Esophagus squamous epithelium (tissue), 5 donors: Measurements from ENCODE around the gene GOSR1. TPM values are rescaled to one million over a fixed set of nuclear protein-coding genes. Genes with fewer than 3 reads are reported as not detected.

Experiments
- DNase-seq: peaks from one replicate; lab custom pipeline; 2025; lab: John Stamatoyannopoulos, UW
- H3K27ac ChIP-seq, 4 donors: fragments of 200-600 bp; sonication (generic); one replicate each; pipeline ENCODE4 v1.5.1; 2016 to 2019; ENCODE audit warnings: mild to moderate bottlenecking in 1 of 4
- H3K27me3 ChIP-seq, 4 donors: fragments of 200-600 bp; sonication (generic); 1 replicate in 3 of 4; 2 replicates in 1 of 4; pipeline versions ENCODE4 v1.5.1 to v1.6.0; 2017 to 2021; ENCODE audit warnings: antibody characterized with exemption in 1 of 4
- H3K36me3 ChIP-seq, 3 donors: fragments of 200-600 bp; sonication (generic); one replicate each; pipeline ENCODE4 v1.5.1; 2016 to 2019
- H3K4me1 ChIP-seq, 3 donors: fragments of 200-600 bp; sonication (generic); one replicate each; pipeline ENCODE4 v1.5.1; 2017 to 2019
- H3K4me3 ChIP-seq, 4 donors: fragments of 200-600 bp; sonication (generic); 1 replicate in 3 of 4; 2 replicates in 1 of 4; pipeline ENCODE4 v1.5.1; 2016 to 2019; ENCODE audit warnings: mild to moderate bottlenecking in 2 of 4, moderate library complexity in 1 of 4
- H3K9me3 ChIP-seq, 3 donors: fragments of 200-600 bp; sonication (generic); one replicate each; pipeline ENCODE4 v1.5.1; 2016 to 2019
- POLR2A ChIP-seq, 4 donors: fragments of 450-650 bp; IDR thresholded peaks; one replicate each; pipeline ENCODE4 v1.6.1; 2017; ENCODE audit warnings: antibody characterized with exemption in 4 of 4, mild to moderate bottlenecking in 4 of 4, moderate library complexity in 3 of 4
- WGBS, 2 donors: methylation state at CpG; one replicate each; pipeline ENCODE4 v1.1.5; 2018; 5-methylcytosine and 5-hydroxymethylcytosine counted together
- intact Hi-C: fragments of 100-400 bp; cut with DNase I; formaldehyde crosslinking; loops from one replicate; pipeline ENCODE4 v1.15.0; 2022
- total RNA-seq, 4 donors: library from RNA; depleted of rRNA; stranded (reverse); fragments of >200 nt; gene quantifications; one replicate each; pipeline ENCODE4 v1.1.0, GENCODE V29; 2016
- TF ChIP-seq, protein P1 (sequence below), 6 experiments: fragments of 450-650 bp in 4 of 6; fragments of 200-600 bp in 2 of 6; sonication (generic) in 2 of 6; IDR thresholded peaks; one replicate each; pipeline ENCODE4 v1.5.1; 2016 to 2019; ENCODE audit warnings: antibody characterized with exemption in 6 of 6, mild to moderate bottlenecking in 4 of 6, moderate library complexity in 4 of 6
- donor health status: DM: yes; HTN: yes; CAD: no.

Gene GOSR1
- total RNA-seq, 4 donors from 2014 or later: 19.4 to 50.4 (median 37.7) TPM

DNA sequence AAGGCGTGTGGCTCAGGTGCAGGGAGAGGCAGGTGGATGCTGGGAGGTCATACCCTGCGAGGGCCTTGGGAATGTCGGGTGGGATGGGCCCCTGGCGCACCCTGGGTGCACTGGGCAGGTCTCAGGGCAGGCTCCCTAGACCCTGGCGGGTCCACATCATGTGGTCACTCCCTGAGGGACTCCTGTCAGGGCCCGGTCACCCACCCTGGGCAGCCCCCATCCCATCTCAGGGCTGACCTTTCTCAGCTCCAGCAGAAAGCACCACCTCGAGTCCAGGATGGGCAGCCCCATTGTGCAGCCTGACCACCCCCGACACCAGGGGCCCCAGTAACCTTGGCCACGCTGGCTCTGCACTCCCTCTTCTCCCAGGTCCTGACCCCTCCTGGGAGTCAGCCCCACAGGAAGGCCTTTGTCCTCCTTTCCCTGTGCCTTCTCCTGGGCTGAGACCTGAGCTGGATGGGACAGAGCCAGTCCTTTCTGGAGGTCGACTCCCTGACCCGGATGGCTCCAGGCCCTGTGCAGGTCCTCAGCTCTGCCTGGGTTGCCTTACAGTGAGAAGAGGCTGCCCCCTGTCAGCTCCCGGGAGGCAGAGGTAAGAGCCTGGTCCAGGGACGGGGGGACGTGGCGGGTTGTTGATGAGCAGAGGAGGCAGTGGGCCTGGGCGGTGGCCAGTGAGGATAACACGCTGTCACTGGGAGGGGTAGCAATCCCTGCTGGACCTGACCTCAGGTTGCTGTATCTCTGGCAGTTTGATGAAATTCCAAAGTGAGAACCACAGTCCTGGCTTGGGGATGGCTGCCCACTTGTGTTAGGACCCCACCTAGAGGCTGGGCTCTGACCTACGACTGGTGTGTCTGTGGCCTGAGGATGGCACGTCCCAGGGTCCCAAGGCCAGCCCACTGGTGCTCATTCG, 77.9 kb downstream of the GOSR1 start:
- Histone ChIP-seq H3K4me1 (peaks cover 0 to 8% (median 6%) of the 10 kb centered on the region in 3 donors), H3K27me3 (no peaks in the 10 kb centered on the region), H3K9me3 (no peaks in the 10 kb centered on the region), H3K4me3 (no peak overlapping the region), H3K36me3 (no peaks in the 10 kb centered on the region), H3K27ac (no peak overlapping the region)
- 74 to 75% methylated on average over 5 to 10 of the region's 20 CpGs for WGBS, 2 donors
- intact Hi-C loops: no loop called here
- no peak for DNase-seq
- TF ChIP-seq, protein P1, sequence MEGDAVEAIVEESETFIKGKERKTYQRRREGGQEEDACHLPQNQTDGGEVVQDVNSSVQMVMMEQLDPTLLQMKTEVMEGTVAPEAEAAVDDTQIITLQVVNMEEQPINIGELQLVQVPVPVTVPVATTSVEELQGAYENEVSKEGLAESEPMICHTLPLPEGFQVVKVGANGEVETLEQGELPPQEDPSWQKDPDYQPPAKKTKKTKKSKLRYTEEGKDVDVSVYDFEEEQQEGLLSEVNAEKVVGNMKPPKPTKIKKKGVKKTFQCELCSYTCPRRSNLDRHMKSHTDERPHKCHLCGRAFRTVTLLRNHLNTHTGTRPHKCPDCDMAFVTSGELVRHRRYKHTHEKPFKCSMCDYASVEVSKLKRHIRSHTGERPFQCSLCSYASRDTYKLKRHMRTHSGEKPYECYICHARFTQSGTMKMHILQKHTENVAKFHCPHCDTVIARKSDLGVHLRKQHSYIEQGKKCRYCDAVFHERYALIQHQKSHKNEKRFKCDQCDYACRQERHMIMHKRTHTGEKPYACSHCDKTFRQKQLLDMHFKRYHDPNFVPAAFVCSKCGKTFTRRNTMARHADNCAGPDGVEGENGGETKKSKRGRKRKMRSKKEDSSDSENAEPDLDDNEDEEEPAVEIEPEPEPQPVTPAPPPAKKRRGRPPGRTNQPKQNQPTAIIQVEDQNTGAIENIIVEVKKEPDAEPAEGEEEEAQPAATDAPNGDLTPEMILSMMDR (IDR thresholded peaks at IDR 0.05): no peak
- no peak for TF ChIP-seq POLR2A (IDR thresholded peaks at IDR 0.05)

DNA sequence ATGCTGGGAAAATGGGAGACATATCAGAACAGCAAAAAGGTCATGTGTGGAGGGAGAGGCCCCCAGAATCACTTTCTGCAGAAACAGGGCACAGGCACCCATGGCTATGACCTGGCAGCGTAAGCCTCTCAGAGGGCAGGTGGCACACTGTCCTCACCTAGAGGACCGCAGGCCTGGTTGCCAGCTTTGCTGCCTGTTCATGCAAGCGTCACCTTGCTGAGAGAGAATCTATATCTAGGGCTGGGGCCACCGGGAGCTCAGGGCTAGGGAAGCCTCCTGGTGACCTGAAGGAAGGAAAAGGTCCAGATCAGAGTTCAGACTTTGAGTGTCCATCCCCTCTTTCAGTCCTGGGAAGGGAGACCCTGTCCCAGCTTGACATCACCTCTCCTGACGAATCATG, 78.7 kb downstream of the GOSR1 start:
- Histone ChIP-seq H3K27ac (no peak overlapping the region), H3K4me1 (peaks cover 0 to under 1% (median 0%) of the 10 kb centered on the region in 3 donors), H3K9me3 (no peaks in the 10 kb centered on the region), H3K27me3 (no peaks in the 10 kb centered on the region), H3K4me3 (no peak overlapping the region), H3K36me3 (no peaks in the 10 kb centered on the region)
- no peak for DNase-seq
- WGBS, 2 donors: 95 to 100% methylated on average over 1 to 3 of the region's 5 CpGs
- TF ChIP-seq, protein P1 (IDR thresholded peaks at IDR 0.05): no peak
- TF ChIP-seq POLR2A (IDR thresholded peaks at IDR 0.05): no peak
- intact Hi-C loops: no loop called here

DNA sequence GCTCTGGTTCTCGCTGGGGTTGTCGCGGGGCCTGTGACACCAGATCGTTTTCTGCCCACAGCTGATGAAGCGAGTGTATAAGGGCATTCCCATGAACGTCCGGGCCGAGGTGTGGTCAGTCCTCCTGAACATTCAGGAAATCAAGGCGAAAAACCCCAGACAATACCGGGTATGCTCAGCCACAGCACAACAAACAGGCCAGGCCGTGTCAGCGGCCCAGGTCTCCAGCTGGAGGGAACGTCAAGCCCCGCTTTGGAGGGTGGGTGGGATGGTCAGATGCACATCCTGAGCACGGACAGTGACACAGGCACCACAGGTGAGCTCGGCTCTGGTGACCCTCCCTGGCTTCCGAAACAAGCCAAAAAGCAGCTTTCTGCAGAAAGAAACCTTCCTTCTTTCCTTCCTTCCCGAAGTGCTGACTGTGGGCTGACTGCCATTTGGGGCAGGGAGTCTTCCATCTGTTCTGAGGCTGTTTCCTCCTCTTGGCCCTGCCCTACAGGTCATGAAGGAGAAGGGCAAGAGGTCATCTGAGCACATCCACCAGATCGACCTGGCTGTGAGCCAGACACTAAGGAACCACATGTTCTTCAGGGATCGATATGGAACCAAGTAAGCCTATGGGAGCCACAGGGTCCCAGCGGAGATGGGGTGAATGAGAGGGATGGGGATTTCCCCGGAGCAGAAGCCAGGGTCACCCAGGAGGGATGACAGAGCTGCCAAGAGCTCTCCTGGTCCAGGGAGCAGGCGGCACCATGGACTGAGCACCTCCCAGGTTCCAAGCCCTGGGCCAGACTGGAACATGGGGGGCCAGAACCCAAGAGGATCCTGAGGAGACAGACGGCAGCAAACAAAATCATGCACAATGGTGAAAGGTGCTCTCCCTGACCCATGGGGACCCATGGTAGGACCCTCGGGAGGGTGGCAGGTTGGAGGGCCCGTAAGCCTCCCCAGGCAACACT, 79.4 kb downstream of the GOSR1 start:
- Histone ChIP-seq H3K27ac (no peak overlapping the region), H3K4me3 (no peak overlapping the region), H3K36me3 (no peaks in the 10 kb centered on the region), H3K27me3 (no peaks in the 10 kb centered on the region), H3K4me1 (no peaks in the 10 kb centered on the region), H3K9me3 (no peaks in the 10 kb centered on the region)
- DNase-seq: no peak
- no peak for TF ChIP-seq POLR2A (IDR thresholded peaks at IDR 0.05)
- TF ChIP-seq, protein P1 (IDR thresholded peaks at IDR 0.05): no peak
- intact Hi-C loops: no loop called here
- WGBS, 2 donors: 82 to 88% methylated on average over 14 to 18 of the region's 26 CpGs

DNA sequence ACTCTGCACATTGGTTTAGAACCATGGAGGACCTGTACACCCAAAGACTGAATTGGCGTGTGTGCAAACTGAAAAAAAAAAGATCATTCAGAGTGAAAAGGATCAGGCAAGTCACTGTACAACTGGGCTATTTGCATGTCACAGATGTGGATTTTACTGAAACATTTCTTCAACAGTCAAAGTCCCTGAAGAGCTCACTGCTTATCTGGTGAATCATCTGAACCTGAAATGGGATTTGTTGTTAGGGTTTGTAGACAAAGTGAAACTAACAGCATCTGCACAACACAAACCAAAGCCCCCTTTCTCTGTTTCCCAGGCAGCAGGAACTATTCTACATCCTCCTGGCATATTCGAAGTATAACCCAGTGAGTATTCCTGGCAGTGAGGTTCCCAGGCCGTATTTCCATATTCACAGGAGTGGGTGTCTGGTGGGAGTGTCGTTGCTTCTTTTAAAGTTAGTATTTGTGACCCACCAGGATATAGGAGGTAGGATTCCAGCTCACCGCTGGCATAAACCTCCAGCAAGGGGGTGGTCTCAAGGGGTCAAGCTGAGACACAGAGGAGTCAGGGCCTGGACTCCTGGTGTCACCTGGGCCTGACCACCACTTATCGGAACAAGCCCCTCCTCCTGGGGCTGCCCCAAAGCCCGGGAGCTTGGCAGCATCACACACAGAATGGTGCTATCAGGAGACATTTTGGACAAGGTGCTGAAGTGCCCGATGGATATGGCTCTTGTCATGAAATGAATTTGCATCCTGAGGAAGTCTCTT, 80.9 kb downstream of the GOSR1 start:
- Histone ChIP-seq H3K36me3 (no peaks in the 10 kb centered on the region), H3K4me1 (no peaks in the 10 kb centered on the region), H3K27ac (no peak overlapping the region), H3K4me3 (no peak overlapping the region), H3K27me3 (no peaks in the 10 kb centered on the region), H3K9me3 (no peaks in the 10 kb centered on the region)
- no peak for DNase-seq
- WGBS, 2 donors: 61 to 65% methylated on average over 7 of the region's 8 CpGs
- no peak for TF ChIP-seq POLR2A (IDR thresholded peaks at IDR 0.05)
- intact Hi-C loops: no loop called here
